ENCODE results near the gene MLLT3. TPM values are rescaled to one million over a fixed set of nuclear protein-coding genes. Genes with fewer than 3 reads are reported as not detected.

Gene MLLT3
- total and polyA plus RNA-seq, 2 of the 13 experiments (the other 11 are each of a cell fraction or from before 2014, with no cell fraction given) = 12.3 to 12.6 TPM

DNA sequence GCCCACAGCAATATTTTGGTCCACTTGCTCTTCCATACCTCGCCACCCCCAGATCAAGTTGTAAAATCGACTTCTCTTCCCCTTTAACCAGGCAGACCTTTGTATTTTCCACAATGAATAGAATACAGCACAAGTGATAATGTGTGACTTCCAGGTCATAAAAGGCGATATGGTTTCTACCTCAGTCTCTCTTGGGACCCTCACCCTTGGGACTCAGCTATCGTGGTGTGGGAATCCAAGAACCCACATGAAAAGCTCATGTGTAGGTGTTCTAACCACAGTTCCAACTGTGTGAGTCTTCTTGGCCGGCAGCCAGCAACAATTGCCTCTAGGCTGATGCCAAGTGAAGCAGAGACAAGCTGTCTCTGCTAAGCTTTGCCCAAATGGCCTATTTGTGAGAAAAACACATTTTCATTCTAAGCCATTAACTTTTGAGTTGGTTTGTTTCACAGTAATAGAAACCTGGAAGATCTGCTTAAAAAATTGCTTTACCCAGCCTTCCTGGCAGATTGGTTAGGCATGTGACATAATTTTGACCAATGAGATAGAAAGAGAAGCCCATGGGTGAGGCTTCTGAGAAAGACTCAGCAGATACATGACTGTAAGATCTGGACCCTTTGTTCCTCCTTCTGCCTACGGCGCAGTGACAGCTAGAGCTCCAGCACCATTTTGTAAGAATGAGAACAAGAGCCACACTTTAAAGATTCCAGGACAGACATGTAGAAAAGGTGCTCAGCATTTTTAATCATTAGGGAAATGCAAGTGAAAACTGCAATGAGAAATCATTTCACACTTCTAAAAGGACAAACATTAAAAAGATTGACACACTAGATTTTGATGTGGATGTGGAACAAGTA, 18.3 kb upstream of the MLLT3 start:
- Histone ChIP-seq H3K27ac (ENCODE audit: extremely low read length, insufficient read depth, low read length) (no peak overlapping the region), H3K27me3 (ENCODE audit: control insufficient read depth in 1 of 2, insufficient read depth in 2 of 2, low read length in 2 of 2) (0 out of 5 replicates have a peak, but pooled peaks cover 0 to 6% of the 10 kb centered on the region in 2 experiments), H4K20me1 (ENCODE audit: insufficient read depth, low read length) (no peaks in the 10 kb centered on the region), H3K79me2 (ENCODE audit: insufficient read depth, low read length) (no peaks in the 10 kb centered on the region), H3K4me2 (ENCODE audit: low read depth, low read length) (no peak overlapping the region), H3K36me3 (replicated peaks in 1 of 2; ENCODE audit: control insufficient read depth in 1 of 2, insufficient read depth in 2 of 2, low read length in 2 of 2) (no peaks in the 10 kb centered on the region), H2AFZ (ENCODE audit: low read length) (no peak overlapping the region), H3K4me3 (replicated peaks in 1 of 3; ENCODE audit: insufficient read depth in 1 of 3, low read depth in 2 of 3, low read length in 3 of 3) (no peak overlapping the region), H3K9ac (ENCODE audit: insufficient read depth, low read depth, low read length) (no peak overlapping the region), H3K9me3 (ENCODE audit: low read length) (no peaks in the 10 kb centered on the region), H3K4me1 (ENCODE audit: insufficient read depth, low read length) (no peaks in the 10 kb centered on the region)
- intact Hi-C loops (cut with micrococcal nuclease; ENCODE audit: unreplicated experiment) = no loop called here
- ChIA-PET CTCF (ENCODE audit: low intra/inter-chr PET ratio, low total read pairs) (no interaction called here), POLR2A (no interaction called here)
- FAIRE-seq (no peak), ATAC-seq (no peak), DNase-seq (ENCODE audit: low spot score) (no peak)
- in situ Hi-C loops (cut with HindIII; ENCODE audit: extremely low pct_ligation_motif_present, low pct_unique_long_range_greater_than_20kb) = loop anchor here (25.0 kb wide), 1 partner anchor 703 kb away; no protein-coding TSS in a partner anchor
- BruUV-seq (replicated peaks) = no TSS peak
- no peak for TF ChIP-seq ZSCAN29 (CRISPR knock-in tag; conservative IDR thresholded peaks at IDR 0.05)
- no peak for TF ChIP-seq PAF1 (CRISPR knock-in tag; IDR thresholded peaks at IDR 0.05)
- no peak for TF ChIP-seq ZNF207 (IDR thresholded peaks at IDR 0.05; ENCODE audit: borderline replicate concordance)
- no peak for TF ChIP-seq AHR (CRISPR knock-in tag; IDR thresholded peaks at IDR 0.05)
- TF ChIP-seq ZSCAN20 (CRISPR knock-in tag; IDR thresholded peaks at IDR 0.05; ENCODE audit: borderline replicate concordance) = no peak
- WGBS (ENCODE audit: low lambda C conversion rate) = 43% methylated on average over 7 of the region's 7 CpGs

- no peak overlapping the region for H3K4me3 ChIP-seq (replicated peaks in 1 of 3; ENCODE audit: insufficient read depth in 1 of 3, low read depth in 2 of 3, low read length in 3 of 3)
- no peaks in the 10 kb centered on the region for H3K36me3 ChIP-seq (replicated peaks in 1 of 2; ENCODE audit: control insufficient read depth in 1 of 2, insufficient read depth in 2 of 2, low read length in 2 of 2)
- no peak overlapping the region for H2AFZ ChIP-seq (ENCODE audit: low read length)
- ATAC-seq = no peak
- ChIA-PET POLR2A (no interaction called here), CTCF (ENCODE audit: low intra/inter-chr PET ratio, low total read pairs) (no interaction called here)
- intact Hi-C loops (cut with micrococcal nuclease; ENCODE audit: unreplicated experiment) (no loop called here), in situ Hi-C loops (cut with HindIII; ENCODE audit: extremely low pct_ligation_motif_present, low pct_unique_long_range_greater_than_20kb) (loop anchor here (25.0 kb wide), 1 partner anchor 700 kb away; no protein-coding TSS in a partner anchor)
- H3K4me2 ChIP-seq (ENCODE audit: low read depth, low read length) = no peak overlapping the region
- TF ChIP-seq REL (CRISPR knock-in tag; conservative IDR thresholded peaks at IDR 0.05) (no peak), SNRNP70 (IDR thresholded peaks at IDR 0.05; ENCODE audit: low read depth, low read length) (no peak), ONECUT2 (CRISPR knock-in tag; IDR thresholded peaks at IDR 0.05) (no peak), GATAD1 (CRISPR knock-in tag; IDR thresholded peaks at IDR 0.05) (no peak), REPIN1 (CRISPR knock-in tag; IDR thresholded peaks at IDR 0.05; ENCODE audit: borderline replicate concordance, low read depth) (no peak), PTBP1 (IDR thresholded peaks at IDR 0.05; ENCODE audit: low read depth, low read length, poor library complexity, severe bottlenecking) (no peak), FOXO1 (CRISPR knock-in tag; IDR thresholded peaks at IDR 0.05) (no peak), CEBPB (IDR thresholded peaks at IDR 0.05; ENCODE audit: borderline replicate concordance, low read depth, low read length) (no peak), MBD4 (IDR thresholded peaks at IDR 0.05; ENCODE audit: borderline replicate concordance, low read length) (no peak), RARG (CRISPR knock-in tag; IDR thresholded peaks at IDR 0.05; ENCODE audit: low read depth) (no peak), MED8 (CRISPR knock-in tag; IDR thresholded peaks at IDR 0.05; ENCODE audit: insufficient replicate concordance) (no peak)
- no peaks in the 10 kb centered on the region for H4K20me1 ChIP-seq (ENCODE audit: insufficient read depth, low read length)
- DNase-seq (ENCODE audit: low spot score) = no peak
- H3K4me1 ChIP-seq (ENCODE audit: insufficient read depth, low read length) = no peaks in the 10 kb centered on the region
- no peak overlapping the region for H3K9ac ChIP-seq (ENCODE audit: insufficient read depth, low read depth, low read length)
- BruUV-seq (replicated peaks) = no TSS peak
- H3K9me3 ChIP-seq (ENCODE audit: low read length) = no peaks in the 10 kb centered on the region
- no peaks in the 10 kb centered on the region for H3K79me2 ChIP-seq (ENCODE audit: insufficient read depth, low read length)
- no peak for FAIRE-seq
- WGBS (ENCODE audit: low lambda C conversion rate) = 37% methylated on average over 3 of the region's 3 CpGs
- no peak overlapping the region for H3K27ac ChIP-seq (ENCODE audit: extremely low read length, insufficient read depth, low read length)
- H3K27me3 ChIP-seq (ENCODE audit: control insufficient read depth in 1 of 2, insufficient read depth in 2 of 2, low read length in 2 of 2) = 0 out of 5 replicates have a peak, but pooled peaks cover 0 to 5% of the 10 kb centered on the region in 2 experiments
Observed at GRCh38 chr9:20636888-20637440, 14.7 kb upstream of the MLLT3 start.

All from HepG2 (cell line).